Measurements from ENCODE around the gene ERC2.

- no peak for TF ChIP-seq POLR2A (IDR thresholded peaks at IDR 0.05)
- TF ChIP-seq, protein P1, sequence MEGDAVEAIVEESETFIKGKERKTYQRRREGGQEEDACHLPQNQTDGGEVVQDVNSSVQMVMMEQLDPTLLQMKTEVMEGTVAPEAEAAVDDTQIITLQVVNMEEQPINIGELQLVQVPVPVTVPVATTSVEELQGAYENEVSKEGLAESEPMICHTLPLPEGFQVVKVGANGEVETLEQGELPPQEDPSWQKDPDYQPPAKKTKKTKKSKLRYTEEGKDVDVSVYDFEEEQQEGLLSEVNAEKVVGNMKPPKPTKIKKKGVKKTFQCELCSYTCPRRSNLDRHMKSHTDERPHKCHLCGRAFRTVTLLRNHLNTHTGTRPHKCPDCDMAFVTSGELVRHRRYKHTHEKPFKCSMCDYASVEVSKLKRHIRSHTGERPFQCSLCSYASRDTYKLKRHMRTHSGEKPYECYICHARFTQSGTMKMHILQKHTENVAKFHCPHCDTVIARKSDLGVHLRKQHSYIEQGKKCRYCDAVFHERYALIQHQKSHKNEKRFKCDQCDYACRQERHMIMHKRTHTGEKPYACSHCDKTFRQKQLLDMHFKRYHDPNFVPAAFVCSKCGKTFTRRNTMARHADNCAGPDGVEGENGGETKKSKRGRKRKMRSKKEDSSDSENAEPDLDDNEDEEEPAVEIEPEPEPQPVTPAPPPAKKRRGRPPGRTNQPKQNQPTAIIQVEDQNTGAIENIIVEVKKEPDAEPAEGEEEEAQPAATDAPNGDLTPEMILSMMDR (IDR thresholded peaks at IDR 0.05): no peak
Measured at GRCh38 chr3:55782807-55783206, 685.5 kb downstream of the ERC2 start.

Data from breast epithelium (tissue), 3 donors.